H9 (cell line): ENCODE measurements around the gene PTPRN2. TPM values are rescaled to one million over a fixed set of nuclear protein-coding genes. Genes with fewer than 3 reads are reported as not detected.

Experiments
- DNase-seq: peaks from one replicate; pipeline ENCODE4 v3.0.0-alpha.2; 2017
- H2AFZ ChIP-seq: one replicate; pipeline ENCODE4 v1.6.1; 2013; ENCODE audit warnings: mild to moderate bottlenecking, low read length, control low read depth, moderate library complexity
- H2AK5ac ChIP-seq: 2 replicates; pipeline ENCODE4 v1.6.1; 2013; ENCODE audit warnings: low read length, control low read depth, mixed read lengths; ENCODE audit not compliant: insufficient read length
- H2BK120ac ChIP-seq: one replicate; pipeline ENCODE4 v1.6.1; 2013; ENCODE audit warnings: low read depth, mild to moderate bottlenecking, low read length, control low read depth, inconsistent platforms; ENCODE audit not compliant: poor library complexity, severe bottlenecking
- H2BK12ac ChIP-seq: 2 replicates; pipeline ENCODE4 v1.6.1; 2013; ENCODE audit warnings: low read length, control low read depth, mixed read lengths, low read depth; ENCODE audit not compliant: insufficient read length
- H2BK15ac ChIP-seq: 2 replicates; pipeline ENCODE4 v1.6.1; 2013; ENCODE audit warnings: low read depth, low read length, control low read depth
- H2BK20ac ChIP-seq: one replicate; pipeline ENCODE4 v1.6.1; 2013; ENCODE audit warnings: low read depth, mild to moderate bottlenecking, low read length, control low read depth, inconsistent platforms; ENCODE audit not compliant: poor library complexity, severe bottlenecking
- H2BK5ac ChIP-seq: 2 replicates; pipeline ENCODE4 v1.6.1; 2013; ENCODE audit warnings: low read length, control low read depth, mixed read lengths; ENCODE audit not compliant: insufficient read length
- H3K14ac ChIP-seq: 2 replicates; pipeline ENCODE4 v1.6.1; 2013; ENCODE audit warnings: low read length, control low read depth; ENCODE audit not compliant: insufficient read depth
- H3K18ac ChIP-seq: 2 replicates; pipeline ENCODE4 v1.6.1; 2013; ENCODE audit warnings: low read depth, mild to moderate bottlenecking, mixed read lengths, low read length, control low read depth; ENCODE audit not compliant: insufficient read length
- H3K23ac ChIP-seq: 2 replicates; pipeline ENCODE4 v1.6.1; 2013; ENCODE audit warnings: low read length, control low read depth, mixed read lengths, low read depth; ENCODE audit not compliant: insufficient read length
- H3K23me2 ChIP-seq: 2 replicates; pipeline ENCODE4 v1.6.1; 2013; ENCODE audit warnings: low read depth, mild to moderate bottlenecking, mixed read lengths, low read length, control low read depth; ENCODE audit not compliant: insufficient read length, poor library complexity, severe bottlenecking
- H3K27ac ChIP-seq: 2 replicates; pipeline ENCODE4 v1.5.1; 2013; ENCODE audit warnings: low read length, control low read depth, mixed read lengths, low read depth; ENCODE audit not compliant: insufficient read length
- H3K27me3 ChIP-seq: 2 replicates; pipeline ENCODE4 v1.6.1; 2013; ENCODE audit warnings: low read length, control low read depth, inconsistent platforms; ENCODE audit not compliant: insufficient read depth
- H3K4ac ChIP-seq: 2 replicates; pipeline ENCODE4 v1.6.1; 2013; ENCODE audit warnings: low read depth, mild to moderate bottlenecking, control low read depth, inconsistent platforms, low read length, moderate library complexity
- H3K4me1 ChIP-seq: 2 replicates; pipeline ENCODE4 v1.6.1; 2013; ENCODE audit warnings: low read length, control low read depth, inconsistent platforms; ENCODE audit not compliant: insufficient read depth
- H3K4me2 ChIP-seq: 2 replicates; pipeline ENCODE4 v1.6.1; 2013; ENCODE audit warnings: low read length, control low read depth, mixed read lengths; ENCODE audit not compliant: insufficient read length, insufficient read depth
- H3K56ac ChIP-seq: 2 replicates; pipeline ENCODE4 v1.6.1; 2013; ENCODE audit warnings: low read depth, mild to moderate bottlenecking, mixed read lengths, low read length, control low read depth; ENCODE audit not compliant: insufficient read length
- H3K79me1 ChIP-seq: 2 replicates; pipeline ENCODE4 v1.6.1; 2013; ENCODE audit warnings: low read depth, mild to moderate bottlenecking, moderate library complexity, low read length, control low read depth, inconsistent platforms; ENCODE audit not compliant: insufficient read depth, poor library complexity, severe bottlenecking
- H3K79me2 ChIP-seq: 2 replicates; pipeline ENCODE4 v1.6.1; 2013; ENCODE audit warnings: low read length, control low read depth, inconsistent platforms; ENCODE audit not compliant: insufficient read depth
- H3K9ac ChIP-seq: 2 replicates; pipeline ENCODE4 v1.6.1; 2013; ENCODE audit warnings: low read length, control low read depth, mixed read lengths; ENCODE audit not compliant: insufficient read length; ENCODE audit errors: extremely low read depth
- H3K9me3 ChIP-seq: one replicate; pipeline ENCODE4 v1.6.1; 2013; ENCODE audit warnings: low read depth, low read length, inconsistent platforms; ENCODE audit not compliant: control insufficient read depth
- H3T11ph ChIP-seq: one replicate; pipeline ENCODE4 v1.6.1; 2013; ENCODE audit warnings: mild to moderate bottlenecking, low read length, control low read depth, inconsistent platforms
- H4K20me1 ChIP-seq: one replicate; pipeline ENCODE4 v1.6.1; 2013; ENCODE audit not compliant: control insufficient read depth, insufficient read length, insufficient read depth
- H4K5ac ChIP-seq: 2 replicates; pipeline ENCODE4 v1.6.1; 2013; ENCODE audit warnings: low read depth, mild to moderate bottlenecking, mixed read lengths, low read length, control low read depth; ENCODE audit not compliant: insufficient read length
- H4K8ac ChIP-seq: replicated peaks from 2 replicates; pipeline ENCODE4 v1.6.1; 2013; ENCODE audit warnings: low read length, control low read depth, mixed read lengths, low read depth; ENCODE audit not compliant: insufficient read length
- H4K91ac ChIP-seq: 2 replicates; pipeline ENCODE4 v1.6.1; 2013; ENCODE audit warnings: low read depth, mild to moderate bottlenecking, moderate library complexity, mixed read lengths, low read length, control low read depth; ENCODE audit not compliant: insufficient read length
- H3K27ac Mint-ChIP-seq, 3 experiments: 2 replicates in 2 of 3; 3 replicates in 1 of 3; pipeline ENCODE4 v1.8.0; 2020 to 2021; ENCODE audit warnings: mixed read lengths in 3 of 3, mild to moderate bottlenecking in 1 of 3, moderate library complexity in 1 of 3
- H3K27me3 Mint-ChIP-seq: 2 replicates; pipeline ENCODE4 v1.8.0; 2021; ENCODE audit warnings: low read depth, mild to moderate bottlenecking, moderate library complexity, mixed read lengths
- H3K36me3 Mint-ChIP-seq, 3 experiments: 2 replicates in 2 of 3; 3 replicates in 1 of 3; pipeline ENCODE4 v1.8.0; 2020 to 2021; ENCODE audit warnings: low read depth in 3 of 3, mixed read lengths in 3 of 3; ENCODE audit not compliant: insufficient read depth in 1 of 3
- H3K4me1 Mint-ChIP-seq, 2 experiments: 2 replicates each; pipeline ENCODE4 v1.8.0; 2020; ENCODE audit warnings: mixed read lengths in 2 of 2
- H3K4me3 Mint-ChIP-seq, 2 experiments: 2 replicates in 1 of 2; 3 replicates in 1 of 2; pipeline ENCODE4 v1.8.0; 2020 to 2021; ENCODE audit warnings: mild to moderate bottlenecking in 2 of 2, mixed read lengths in 2 of 2, moderate library complexity in 1 of 2
- H3K9me3 Mint-ChIP-seq, 2 experiments: 2 replicates in 1 of 2; 3 replicates in 1 of 2; pipeline ENCODE4 v1.8.0; 2020; ENCODE audit warnings: mild to moderate bottlenecking in 2 of 2, mixed read lengths in 2 of 2, moderate library complexity in 1 of 2
- CTCF ChIP-seq: fragments of 200-600 bp; sonication (generic); conservative IDR thresholded peaks from 3 replicates; pipeline ENCODE4 v1.8.0; 2021; ENCODE audit warnings: antibody characterized with exemption, mild to moderate bottlenecking
- WGBS: extraction: QIAGEN DNeasy Blood & Tissue Kit; methylation state at CpG from one replicate; pipeline ENCODE4 v1.1.7; 2013; ENCODE audit warnings: missing lambda C conversion rate, low lambda C conversion rate, mixed read lengths; ENCODE audit not compliant: insufficient read length; ENCODE audit errors: extremely low coverage; 5-methylcytosine and 5-hydroxymethylcytosine counted together
- total RNA-seq: library from RNA; stranded (reverse); gene quantifications from 2 replicates; pipeline ENCODE4 v1.2.1, GENCODE V29; 2021

The PTPRN2 gene
- total RNA-seq, 1 experiment from 2014 or later: 5.2 TPM

DNA sequence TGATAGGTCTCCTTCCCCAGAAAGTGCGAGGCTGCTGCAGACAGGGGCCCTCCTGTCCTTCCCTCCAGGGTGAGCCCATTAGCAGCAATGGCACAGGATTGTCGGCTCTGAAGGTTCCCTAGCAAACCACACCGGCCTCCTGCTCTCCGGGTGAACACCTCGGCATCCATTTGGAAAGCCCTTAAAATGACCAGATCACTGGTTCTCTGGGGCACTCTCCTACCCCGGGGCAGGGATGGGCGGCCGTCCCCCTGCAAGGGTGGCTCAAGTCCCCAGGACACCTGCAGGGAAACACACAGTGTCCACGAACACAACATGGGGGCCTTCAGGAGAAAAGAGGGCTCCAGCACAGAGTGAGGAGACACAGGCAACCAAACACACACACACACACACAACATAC, 459.1 kb downstream of the PTPRN2 start:
- peaks cover 8 to 9% of the 10 kb centered on the region in 2 experiments; a peak in 3 of 5 replicates for H3K9me3 Mint-ChIP-seq

More for the DNA sequence above, 459.1 kb downstream of the PTPRN2 start:
- H3K79me1 ChIP-seq: no peaks in the 10 kb centered on the region
- no peaks in the 10 kb centered on the region for H3K27me3 ChIP-seq
- H3K79me2 ChIP-seq: no peaks in the 10 kb centered on the region
- no CpG with 5 or more reads among the region's 9 CpGs for WGBS
- no peak for DNase-seq
- no peak overlapping the region for H3K4ac ChIP-seq
- no peak for TF ChIP-seq CTCF
- no peak overlapping the region for H3K9ac ChIP-seq
- H3K9me3 ChIP-seq: no peaks in the 10 kb centered on the region
- no peak overlapping the region for H2BK120ac ChIP-seq
- H2AK5ac ChIP-seq: no peak overlapping the region
- H2AFZ ChIP-seq: no peak overlapping the region
- Mint-ChIP-seq H3K4me1 (no peaks in the 10 kb centered on the region; a peak in 1 of 4 replicates), H3K36me3 (peaks cover 0 to 5% (median 3%) of the 10 kb centered on the region in 3 experiments; a peak in 3 of 7 replicates), H3K27me3 (no peaks in the 10 kb centered on the region), H3K27ac (no peak overlapping the region), H3K4me3 (no peak overlapping the region)
- no peak overlapping the region for H3K23ac ChIP-seq
- H3K18ac ChIP-seq: no peak overlapping the region
- no peak overlapping the region for H4K91ac ChIP-seq
- no peak overlapping the region for H2BK15ac ChIP-seq
- H4K20me1 ChIP-seq: no peaks in the 10 kb centered on the region
- no peak overlapping the region for H4K5ac ChIP-seq
- H3T11ph ChIP-seq: no peak overlapping the region
- no peaks in the 10 kb centered on the region for H3K4me1 ChIP-seq
- H2BK5ac ChIP-seq: no peak overlapping the region
- no peak overlapping the region for H3K4me2 ChIP-seq
- no peak overlapping the region for H4K8ac ChIP-seq
- no peaks in the 10 kb centered on the region for H3K23me2 ChIP-seq
- no peak overlapping the region for H2BK20ac ChIP-seq
- H3K14ac ChIP-seq: no peak overlapping the region
- no peak overlapping the region for H3K56ac ChIP-seq
- H2BK12ac ChIP-seq: no peak overlapping the region
- no peak overlapping the region for H3K27ac ChIP-seq
